ENCODE data around the gene PNPLA1.
A peak's percentile ranks its signal among the peaks of the same experiment; 100 is the strongest.
"Not testable (repeated sequence)": the region's sequence is repeated elsewhere in the genome, so short reads cannot be mapped to it uniquely, and the experiment has no call there.

The PNPLA1 gene

DNA sequence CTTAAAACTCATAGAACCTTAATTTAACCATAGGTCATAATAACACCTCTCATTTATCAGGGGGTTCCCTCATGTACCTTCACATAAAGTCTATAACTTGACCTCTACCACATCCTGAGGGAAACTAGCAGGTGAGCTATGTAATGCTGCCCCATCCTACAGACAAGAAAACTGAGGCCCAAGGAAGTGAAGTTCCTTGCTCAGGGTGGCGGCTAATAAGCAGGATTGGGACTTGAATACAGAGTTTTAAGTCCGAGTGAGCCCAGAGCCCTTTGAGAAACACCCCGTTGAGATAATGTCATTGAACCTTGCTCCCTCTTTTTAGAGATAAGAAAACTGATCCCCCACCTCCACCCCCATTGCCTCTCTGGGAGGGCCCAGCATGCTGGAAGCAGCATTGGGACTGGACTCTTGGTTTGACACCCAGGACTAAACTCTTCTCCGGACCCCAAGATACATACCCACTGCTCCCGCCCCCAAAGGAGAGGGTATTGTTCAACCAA is 66.4 kb downstream of the PNPLA1 start:
- no peak for DNase-seq (ENCODE audit: low read depth)
- TF ChIP-seq, protein P1, sequence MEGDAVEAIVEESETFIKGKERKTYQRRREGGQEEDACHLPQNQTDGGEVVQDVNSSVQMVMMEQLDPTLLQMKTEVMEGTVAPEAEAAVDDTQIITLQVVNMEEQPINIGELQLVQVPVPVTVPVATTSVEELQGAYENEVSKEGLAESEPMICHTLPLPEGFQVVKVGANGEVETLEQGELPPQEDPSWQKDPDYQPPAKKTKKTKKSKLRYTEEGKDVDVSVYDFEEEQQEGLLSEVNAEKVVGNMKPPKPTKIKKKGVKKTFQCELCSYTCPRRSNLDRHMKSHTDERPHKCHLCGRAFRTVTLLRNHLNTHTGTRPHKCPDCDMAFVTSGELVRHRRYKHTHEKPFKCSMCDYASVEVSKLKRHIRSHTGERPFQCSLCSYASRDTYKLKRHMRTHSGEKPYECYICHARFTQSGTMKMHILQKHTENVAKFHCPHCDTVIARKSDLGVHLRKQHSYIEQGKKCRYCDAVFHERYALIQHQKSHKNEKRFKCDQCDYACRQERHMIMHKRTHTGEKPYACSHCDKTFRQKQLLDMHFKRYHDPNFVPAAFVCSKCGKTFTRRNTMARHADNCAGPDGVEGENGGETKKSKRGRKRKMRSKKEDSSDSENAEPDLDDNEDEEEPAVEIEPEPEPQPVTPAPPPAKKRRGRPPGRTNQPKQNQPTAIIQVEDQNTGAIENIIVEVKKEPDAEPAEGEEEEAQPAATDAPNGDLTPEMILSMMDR (IDR thresholded peaks at IDR 0.05; ENCODE audit: low read depth, low read length, missing control alignments), result no peak
- no peak overlapping the region for H3K4me3 ChIP-seq (ENCODE audit: low read depth, low read length)

DNA sequence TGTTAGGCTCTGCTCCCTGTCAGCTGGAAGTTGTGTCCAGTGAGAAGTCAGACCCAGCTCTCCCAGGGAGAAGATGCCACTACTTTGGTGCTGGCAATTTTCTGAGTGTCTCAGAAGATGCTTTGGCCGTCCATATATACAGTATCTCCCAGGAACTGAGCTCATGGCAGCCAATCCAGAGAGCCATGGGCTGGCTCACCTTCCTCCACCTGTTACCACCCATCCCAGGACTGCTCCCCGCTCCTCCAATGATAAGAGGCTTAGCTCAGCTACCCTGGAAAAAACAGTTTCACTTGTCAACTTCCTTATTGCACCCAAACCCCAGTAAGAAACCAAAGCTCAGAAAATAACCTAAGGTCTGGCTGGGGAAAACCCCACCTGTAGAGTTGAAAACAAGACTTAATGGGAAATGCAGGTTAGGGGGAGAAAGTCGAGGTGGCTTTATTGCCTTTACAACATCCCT is 67.0 kb downstream of the PNPLA1 start, which contains the start of gene BNIP5:
TSS of gene BNIP5 (minus strand) at position 110 of the 463 bp plus-strand sequence. CDS start 6,198 bp downstream, outside the sequence.
- TF ChIP-seq, protein P1 (IDR thresholded peaks at IDR 0.05; ENCODE audit: low read depth, low read length, missing control alignments), result no peak
- no peak within 1 kb of the TSS for H3K4me3 ChIP-seq (ENCODE audit: low read depth, low read length)
- DNase-seq (ENCODE audit: low read depth), result no peak

DNA sequence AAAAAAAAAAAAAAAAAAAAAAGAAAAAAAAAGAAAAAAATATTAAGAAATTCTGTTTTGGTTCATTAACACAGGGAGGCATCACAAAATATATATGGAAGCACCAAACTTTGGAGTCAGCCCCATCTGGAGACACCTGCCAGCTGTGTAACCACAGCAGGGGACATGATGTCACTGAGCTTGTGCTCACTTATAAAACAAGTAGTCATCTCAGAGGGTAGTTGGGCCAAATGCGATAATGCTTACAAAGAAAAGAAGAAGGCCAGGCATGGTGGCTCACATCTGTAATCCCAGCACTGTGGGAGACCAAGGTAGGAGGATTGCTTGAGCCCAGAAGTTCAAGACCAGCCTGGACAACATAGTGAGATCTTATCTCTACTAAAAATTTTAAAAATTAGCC is 68.0 kb downstream of the PNPLA1 start:
- H3K4me3 ChIP-seq (ENCODE audit: low read depth, low read length), result no peak overlapping the region
- TF ChIP-seq, protein P1 (IDR thresholded peaks at IDR 0.05; ENCODE audit: low read depth, low read length, missing control alignments), result no peak
- DNase-seq (ENCODE audit: low read depth), result no peak

DNA sequence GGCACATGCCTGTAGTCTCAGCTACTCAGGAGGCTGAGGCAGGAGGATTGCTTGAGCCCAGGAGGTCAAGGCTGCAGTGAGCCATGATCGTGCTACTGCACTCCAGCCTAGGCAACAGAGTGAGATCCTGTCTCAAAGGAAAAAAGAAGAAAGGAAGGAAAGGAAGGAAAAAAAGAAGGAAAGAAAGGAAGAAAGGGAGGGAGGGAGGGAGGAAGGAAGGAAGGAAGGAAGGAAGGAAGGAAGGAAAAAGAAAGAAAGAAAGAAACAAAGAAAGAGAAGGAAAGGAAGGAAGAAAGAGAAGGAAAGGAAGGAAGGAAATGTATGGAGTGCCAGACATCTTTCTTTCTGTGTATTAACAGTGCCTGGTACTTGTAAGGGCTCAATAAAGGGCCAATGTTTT is 68.4 kb downstream of the PNPLA1 start:
- not testable (repeated sequence) for DNase-seq (ENCODE audit: low read depth)

DNA sequence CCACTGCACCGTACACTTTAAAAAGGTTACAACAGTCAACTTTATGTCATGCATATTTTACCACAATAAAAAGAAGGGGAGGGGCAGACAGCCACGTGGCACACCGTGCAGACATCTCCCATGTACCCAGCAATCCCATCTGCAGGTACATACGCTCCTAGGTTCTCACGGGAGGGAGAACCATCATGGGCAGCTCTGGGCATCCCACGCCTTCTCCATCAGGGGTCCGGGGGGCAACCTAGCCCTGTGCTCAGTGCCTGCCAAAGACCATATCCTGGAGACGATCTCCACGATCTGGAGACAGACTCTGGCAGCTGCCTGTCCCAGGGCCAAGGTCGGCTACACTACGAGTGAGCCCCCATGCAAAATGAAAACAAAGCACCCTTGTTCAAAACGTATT is 69.3 kb downstream of the PNPLA1 start:
- DNase-seq (ENCODE audit: low read depth), result no peak
- no peak overlapping the region for H3K4me3 ChIP-seq (ENCODE audit: low read depth, low read length)
- TF ChIP-seq, protein P1 (IDR thresholded peaks at IDR 0.05; ENCODE audit: low read depth, low read length, missing control alignments), result no peak

More for the DNA sequence above, 68.4 kb downstream of the PNPLA1 start:
- not testable (repeated sequence) for H3K4me3 ChIP-seq (ENCODE audit: low read depth, low read length)

DNA sequence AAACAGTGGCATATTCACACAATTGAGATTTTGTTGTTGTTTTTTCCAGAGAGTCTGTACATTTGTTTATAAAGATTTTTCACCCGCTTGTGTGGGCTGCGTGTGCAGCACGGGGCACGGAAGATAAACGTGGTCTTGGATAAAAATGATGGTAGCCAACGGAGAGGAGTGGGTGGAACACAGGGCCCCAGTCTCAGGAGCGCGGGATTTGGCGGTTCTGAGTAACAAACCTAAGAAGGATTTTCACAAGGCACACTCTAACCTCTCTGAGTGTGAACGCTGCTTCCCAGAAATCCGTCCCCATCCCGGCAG is 70.4 kb downstream of the PNPLA1 start:
- TF ChIP-seq, protein P1 (IDR thresholded peaks at IDR 0.05; ENCODE audit: low read depth, low read length, missing control alignments), result no peak
- no peak overlapping the region for H3K4me3 ChIP-seq (ENCODE audit: low read depth, low read length)
- no peak for DNase-seq (ENCODE audit: low read depth)

DNA sequence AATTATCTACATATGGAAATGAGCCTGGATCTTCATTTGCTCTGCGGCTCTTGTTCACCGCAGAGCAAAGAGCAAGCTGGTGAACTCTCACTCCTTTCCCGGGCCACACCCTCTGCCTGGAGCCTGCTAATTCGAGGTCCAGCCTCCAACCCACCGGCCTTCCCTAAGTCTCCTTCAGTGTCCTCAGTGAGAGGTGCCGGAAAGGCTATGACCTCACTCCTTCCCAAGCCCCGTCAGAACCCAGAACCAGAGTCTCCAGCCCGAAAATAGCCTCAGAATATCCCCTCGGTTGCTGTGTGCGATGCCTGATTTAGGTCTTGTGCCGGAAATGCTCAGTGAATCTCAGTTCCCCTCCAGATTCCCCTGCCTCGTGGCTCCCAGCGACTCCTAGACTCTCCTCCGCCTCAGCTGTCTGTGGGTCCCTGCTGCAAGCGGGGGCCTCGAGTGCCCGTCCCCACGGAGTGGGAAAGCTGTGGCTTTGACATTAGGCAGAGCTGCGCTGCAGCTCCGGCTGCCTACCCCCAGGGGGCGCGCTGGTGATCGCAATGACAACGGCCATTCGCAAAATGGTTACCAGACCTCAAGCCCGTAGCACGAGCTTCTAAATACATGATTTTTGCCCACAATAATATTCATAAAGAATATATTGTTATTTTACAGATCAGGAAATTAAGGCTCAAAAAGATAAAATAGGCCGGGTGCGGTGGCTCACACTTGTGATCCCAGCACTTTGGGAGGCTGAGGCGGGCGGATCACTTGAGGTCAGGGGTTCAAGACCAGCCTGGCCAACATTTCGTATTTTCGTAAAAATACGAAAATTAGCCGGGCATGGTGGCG is 71.0 kb downstream of the PNPLA1 start:
- no peak for DNase-seq (ENCODE audit: low read depth)
- TF ChIP-seq, protein P1 (IDR thresholded peaks at IDR 0.05; ENCODE audit: low read depth, low read length, missing control alignments), result peak; percentile 98
- H3K4me3 ChIP-seq (ENCODE audit: low read depth, low read length), result no peak overlapping the region; the same call in 1 of the 2 replicates
